SK-N-MC (cell line): ENCODE measurements around the gene CA10.

ENCODE experiments used
- EZH2 ChIP-seq: fragments of 200-600 bp; sonication (generic); IDR thresholded peaks from one replicate; pipeline ENCODE4 v1.6.1; 2017; ENCODE audit warnings: antibody characterized with exemption
- FOXP2 ChIP-seq: optimal IDR thresholded peaks from 2 replicates; pipeline ENCODE3; 2011; ENCODE audit warnings: mild to moderate bottlenecking, moderate library complexity; ENCODE audit not compliant: insufficient read depth; ENCODE audit errors: extremely low read length, control extremely low read depth
- POLR2AphosphoS5 ChIP-seq: IDR thresholded peaks from 2 replicates; pipeline ENCODE4 v1.6.1; 2012; ENCODE audit warnings: mild to moderate bottlenecking, low read depth, low read length, borderline replicate concordance

DNA sequence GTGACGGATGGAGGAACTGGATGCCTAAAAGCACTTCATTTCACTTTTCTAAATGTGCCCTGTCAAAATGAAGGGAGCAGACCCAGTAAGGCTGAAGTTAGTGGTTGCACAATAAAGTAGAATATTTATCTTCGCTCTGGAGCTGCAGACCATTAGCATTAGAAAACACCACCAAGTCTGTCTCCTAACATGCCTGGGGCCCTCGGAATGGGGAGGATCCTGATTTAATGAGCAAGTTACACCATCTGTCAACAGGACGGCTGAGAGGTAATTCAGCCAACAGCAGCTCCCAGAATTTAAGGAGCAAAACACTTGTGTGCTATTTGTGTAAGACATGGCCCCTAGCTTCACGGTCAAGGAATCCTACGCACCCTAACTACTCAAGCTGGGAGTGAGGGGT is 22.3 kb downstream of the CA10 start:
- TF ChIP-seq FOXP2 (no peak), POLR2AphosphoS5 (no peak), EZH2 (no peak)
